HEK293T (cell line): ENCODE results near the gene CPTP.

ENCODE experiments used
- CTCF ChIA-PET: fragments of 350-600 bp; formaldehyde crosslinking; extraction: SDS; loops from one replicate; lab custom pipeline; 2021; ENCODE audit warnings: antibody characterized with exemption, inconsistent platforms; lab: Yijun Ruan, JAX
- POLR2A ChIA-PET: fragments of 350-600 bp; formaldehyde crosslinking; extraction: SDS; loops from one replicate; lab custom pipeline; 2020; ENCODE audit warnings: antibody characterized with exemption, inconsistent platforms; lab: Yijun Ruan, JAX
- DNase-seq: peaks from one replicate; pipeline ENCODE4 v3.0.0; 2012; ENCODE audit warnings: mixed read lengths; ENCODE audit errors: extremely low spot score
- ARNT ChIP-seq: fragments of 450-650 bp; IDR thresholded peaks from 2 replicates; pipeline ENCODE4 v1.6.1; 2017; ENCODE audit warnings: mild to moderate bottlenecking
- BHLHE40 ChIP-seq: fragments of 450-650 bp; IDR thresholded peaks from 2 replicates; pipeline ENCODE4 v1.6.1; 2016; ENCODE audit warnings: mild to moderate bottlenecking, moderate library complexity, borderline replicate concordance
- CTBP1 ChIP-seq: fragments of 450-650 bp; IDR thresholded peaks from 2 replicates; pipeline ENCODE4 v1.6.1; 2016; ENCODE audit warnings: borderline replicate concordance
- ELF4 ChIP-seq: fragments of 450-650 bp; IDR thresholded peaks from 2 replicates; pipeline ENCODE4 v1.6.1; 2017; ENCODE audit warnings: antibody characterized with exemption
- FOXA1 ChIP-seq: fragments of 450-650 bp; IDR thresholded peaks from 2 replicates; pipeline ENCODE4 v1.6.1; 2016; ENCODE audit warnings: mild to moderate bottlenecking
- FOXK2 ChIP-seq: fragments of 450-650 bp; IDR thresholded peaks from 2 replicates; pipeline ENCODE4 v1.6.1; 2016; ENCODE audit warnings: mild to moderate bottlenecking
- FOXM1 ChIP-seq: fragments of 450-650 bp; IDR thresholded peaks from 2 replicates; pipeline ENCODE4 v1.6.1; 2017; ENCODE audit warnings: mild to moderate bottlenecking, borderline replicate concordance
- HDGF ChIP-seq: fragments of 450-650 bp; IDR thresholded peaks from 2 replicates; pipeline ENCODE4 v1.6.1; 2017; ENCODE audit warnings: antibody characterized with exemption, borderline replicate concordance
- L3MBTL2 ChIP-seq: fragments of 450-650 bp; conservative IDR thresholded peaks from 2 replicates; pipeline ENCODE4 v1.6.1; 2016; ENCODE audit warnings: mild to moderate bottlenecking
- LEF1 ChIP-seq: fragments of 450-650 bp; IDR thresholded peaks from 2 replicates; pipeline ENCODE4 v1.6.1; 2017; ENCODE audit warnings: mild to moderate bottlenecking, borderline replicate concordance
- NFRKB ChIP-seq: fragments of 450-650 bp; IDR thresholded peaks from 2 replicates; pipeline ENCODE4 v1.6.1; 2016; ENCODE audit warnings: mild to moderate bottlenecking, moderate library complexity
- PKNOX1 ChIP-seq: fragments of 450-650 bp; IDR thresholded peaks from 2 replicates; pipeline ENCODE4 v1.6.1; 2016
- SP1 ChIP-seq: fragments of 450-650 bp; IDR thresholded peaks from 2 replicates; pipeline ENCODE4 v1.6.1; 2017
- SUZ12 ChIP-seq: fragments of 450-650 bp; IDR thresholded peaks from 2 replicates; pipeline ENCODE4 v1.6.1; 2016; ENCODE audit warnings: mild to moderate bottlenecking
- TARDBP ChIP-seq: fragments of 450-650 bp; IDR thresholded peaks from 2 replicates; pipeline ENCODE4 v1.6.1; 2016
- ZNF384 ChIP-seq: fragments of 450-650 bp; IDR thresholded peaks from 2 replicates; pipeline ENCODE4 v1.6.1; 2016

CPTP gene

GRCh38 chr1:1322418-1322817 is 2.2 kb upstream of the CPTP start:
- DNase-seq: no peak
- CTCF ChIA-PET: no interaction called here
- POLR2A ChIA-PET: no interaction called here
- TF ChIP-seq PKNOX1 (no peak), ZNF384 (no peak), HDGF (no peak), FOXM1 (no peak), FOXK2 (no peak), SP1 (no peak), NFRKB (no peak), FOXA1 (no peak), L3MBTL2 (no peak), TARDBP (no peak), ARNT (no peak), BHLHE40 (no peak), ELF4 (no peak), SUZ12 (no peak), LEF1 (no peak), CTBP1 (no peak)

DNA sequence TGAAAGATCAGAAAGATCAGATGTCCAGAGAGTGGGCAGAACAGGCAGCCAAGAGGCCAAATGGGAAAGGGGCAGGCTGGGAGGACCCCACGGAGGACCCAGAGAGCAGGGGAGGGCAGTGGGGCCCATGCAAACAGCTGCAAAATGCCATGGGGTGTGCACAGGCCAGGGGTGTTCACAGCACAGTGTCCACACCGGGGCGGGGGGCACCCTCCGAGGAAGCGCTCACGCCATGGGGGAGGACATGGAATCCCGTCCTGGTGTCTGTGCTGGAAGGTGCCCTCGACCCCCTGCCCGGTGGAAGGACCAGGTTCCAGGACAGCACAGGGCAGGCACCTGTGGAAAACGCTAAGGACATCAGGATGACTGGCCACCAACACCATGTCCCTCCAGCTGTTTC is 1.6 kb upstream of the CPTP start:
- DNase-seq: no peak
- ChIA-PET POLR2A (no interaction called here), CTCF (no interaction called here)
- TF ChIP-seq NFRKB: no peak
- TF ChIP-seq HDGF: no peak
- TF ChIP-seq L3MBTL2: no peak
- TF ChIP-seq ARNT: no peak

GRCh38 chr1:1324084-1324523 is 498 bp upstream of the CPTP start:
- no peak for DNase-seq
- CTCF ChIA-PET: no interaction called here
- no peak for TF ChIP-seq L3MBTL2
- TF ChIP-seq CTBP1: no peak
- no peak for TF ChIP-seq ZNF384
- no peak for TF ChIP-seq SP1
- no peak for TF ChIP-seq FOXA1
- TF ChIP-seq TARDBP: no peak
- no peak for TF ChIP-seq PKNOX1
- no peak for TF ChIP-seq NFRKB
- no peak for TF ChIP-seq FOXM1
- TF ChIP-seq SUZ12: no peak
- POLR2A ChIA-PET: no interaction called here

DNA sequence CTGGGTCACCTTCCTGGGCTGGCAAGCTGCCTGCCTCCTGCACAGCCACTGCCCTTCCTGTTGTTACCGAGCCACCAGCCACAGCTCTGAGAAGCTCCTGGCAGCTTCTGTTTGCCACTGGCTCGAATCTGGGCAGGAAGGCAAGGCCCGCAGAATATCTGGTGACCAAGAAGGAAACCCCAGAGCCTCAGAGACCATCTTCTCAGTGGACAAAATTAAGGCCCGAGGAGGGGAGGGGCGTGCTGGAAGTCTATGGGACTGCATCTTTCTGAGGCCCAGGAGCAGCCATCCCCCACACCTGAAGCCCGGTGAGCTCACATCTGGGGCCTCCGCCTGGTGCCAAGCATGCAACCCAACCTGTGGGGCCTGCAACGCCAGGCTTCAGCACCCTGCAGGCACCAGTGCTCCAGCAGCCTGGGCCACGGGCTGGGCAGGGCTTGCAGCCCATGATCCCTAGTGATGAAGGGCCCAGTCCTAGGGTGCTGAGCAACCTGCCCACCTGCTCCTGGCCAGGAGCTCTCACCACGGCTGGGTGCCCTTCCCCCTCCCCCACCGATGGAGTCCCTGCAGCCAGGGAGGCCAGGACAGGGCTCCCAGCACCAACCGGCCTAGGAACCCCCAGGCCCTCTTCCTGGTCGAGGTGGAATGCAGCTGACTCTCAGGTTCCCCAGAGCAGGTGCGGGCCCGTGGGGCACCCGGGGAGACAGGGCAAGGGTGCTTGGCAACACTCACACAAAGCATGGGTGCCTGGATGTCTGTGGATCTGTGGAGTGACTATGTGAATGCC is 879 bp downstream of the CPTP start:
- no peak for DNase-seq
- CTCF ChIA-PET: no interaction called here
- POLR2A ChIA-PET: interaction anchor here (1.0 to 1.2 kb wide), 2 partner anchors 18 to 50 kb away, joined by 3 read pairs; no protein-coding TSS in a partner anchor
- no peak for TF ChIP-seq FOXK2

GRCh38 chr1:1326075-1326605 is 1.5 kb downstream of the CPTP start:
- POLR2A ChIA-PET: interaction anchor here (1.0 to 1.2 kb wide), 2 partner anchors 19 to 49 kb away, joined by 3 read pairs; no protein-coding TSS in a partner anchor
- CTCF ChIA-PET: no interaction called here
- no peak for DNase-seq
- no peak for TF ChIP-seq CTBP1
- TF ChIP-seq FOXA1: no peak
- no peak for TF ChIP-seq NFRKB
- no peak for TF ChIP-seq L3MBTL2

- CTCF ChIA-PET: no interaction called here
- no peak for DNase-seq
- TF ChIP-seq SUZ12: no peak
- TF ChIP-seq HDGF: no peak
- POLR2A ChIA-PET: interaction anchor here (1.4 kb wide), 1 partner anchor 21 kb away, joined by 3 read pairs; no protein-coding TSS in a partner anchor
Observed at GRCh38 chr1:1327291-1327690, 2.7 kb downstream of the CPTP start.

DNA sequence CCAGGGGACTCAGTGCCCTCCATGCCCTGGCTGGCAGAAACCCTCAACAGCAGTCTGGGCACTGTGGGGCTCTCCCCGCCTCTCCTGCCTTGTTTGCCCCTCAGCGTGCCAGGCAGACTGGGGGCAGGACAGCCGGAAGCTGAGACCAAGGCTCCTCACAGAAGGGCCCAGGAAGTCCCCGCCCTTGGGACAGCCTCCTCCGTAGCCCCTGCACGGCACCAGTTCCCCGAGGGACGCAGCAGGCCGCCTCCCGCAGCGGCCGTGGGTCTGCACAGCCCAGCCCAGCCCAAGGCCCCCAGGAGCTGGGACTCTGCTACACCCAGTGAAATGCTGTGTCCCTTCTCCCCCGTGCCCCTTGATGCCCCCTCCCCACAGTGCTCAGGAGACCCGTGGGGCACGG is 3.7 kb downstream of the CPTP start:
- TF ChIP-seq FOXM1 (no peak), BHLHE40 (no peak)
- POLR2A ChIA-PET: no interaction called here
- no peak for DNase-seq
- CTCF ChIA-PET: no interaction called here
